ENCODE results near the gene FLACC1.

- TF ChIP-seq CTCF (IDR thresholded peaks at IDR 0.05) (no peak), MXD4 (CRISPR knock-in tag; IDR thresholded peaks at IDR 0.05; ENCODE audit: borderline replicate concordance) (no peak), CREM (CRISPR knock-in tag; IDR thresholded peaks at IDR 0.05) (no peak), SMAD4 (CRISPR knock-in tag; IDR thresholded peaks at IDR 0.05) (no peak), ZNF138 (CRISPR knock-in tag; conservative IDR thresholded peaks at IDR 0.05) (no peak), ATF6 (CRISPR knock-in tag; IDR thresholded peaks at IDR 0.05) (no peak), FOXP4 (CRISPR knock-in tag; IDR thresholded peaks at IDR 0.05) (no peak), RORB (CRISPR knock-in tag; IDR thresholded peaks at IDR 0.05) (no peak)
Observed at GRCh38 chr2:201327678-201328077, 29.5 kb downstream of the FLACC1 start.
